T-cell (primary cell): ENCODE measurements around the gene GPER1. TPM values are rescaled to one million over a fixed set of nuclear protein-coding genes. Genes with fewer than 3 reads are reported as not detected.

Source experiments
- ATAC-seq, 4 experiments: fragments of 200-7000 bp in 3 of 4; fragments of 150-1000 bp in 1 of 4; cut with Tn5 transposase; replicated peaks in 1 of 4; 1 replicate in 3 of 4; 2 replicates in 1 of 4; pipeline ENCODE4 v1.10.0; 2021; ENCODE audit warnings: moderate library complexity in 3 of 4, mild to moderate bottlenecking in 2 of 4, moderate number of reproducible peaks in 1 of 4
- CTCF ChIA-PET, 2 donors: fragments of 300-600 bp; sonication (Branson Sonifier 250); formaldehyde crosslinking; loops; one replicate each; lab custom pipeline; 2022; ENCODE audit warnings: antibody characterized with exemption in 2 of 2; lab: Charles Lee
- POLR2A ChIA-PET, 2 donors: fragments of 300-600 bp; sonication (Branson Sonifier 250); formaldehyde crosslinking; loops; one replicate each; lab custom pipeline; 2022; ENCODE audit warnings: antibody characterized with exemption in 2 of 2; lab: Charles Lee
- DNase-seq, 35 experiments: peaks; one replicate each; pipeline versions ENCODE4 v3.0.0 to v3.0.0-alpha.2; 2013 to 2023
- H3K27ac ChIP-seq: one replicate; pipeline ENCODE4 v1.5.1; 2013; ENCODE audit warnings: low read length
- H3K27me3 ChIP-seq, 2 experiments: replicated peaks in 1 of 2; 1 replicate in 1 of 2; 2 replicates in 1 of 2; pipeline versions ENCODE4 v1.6.1 to v1.7.0; 2013; ENCODE audit warnings: low read length in 1 of 2, mixed read lengths in 1 of 2; ENCODE audit not compliant: control insufficient read depth in 2 of 2, insufficient read depth in 2 of 2; ENCODE audit errors: extremely low read depth in 1 of 2
- H3K36me3 ChIP-seq, 2 donors: 1 replicate in 1 of 2; 2 replicates in 1 of 2; pipeline versions ENCODE4 v1.6.1 to v1.7.0; 2013; ENCODE audit warnings: low read length in 1 of 2; ENCODE audit not compliant: control insufficient read depth in 2 of 2, insufficient read depth in 1 of 2; ENCODE audit errors: extremely low read depth in 1 of 2
- H3K4me1 ChIP-seq, 2 experiments: 1 replicate in 1 of 2; 2 replicates in 1 of 2; pipeline versions ENCODE4 v1.6.1 to v1.7.0; 2013; ENCODE audit warnings: low read length in 2 of 2, mixed read lengths in 1 of 2; ENCODE audit not compliant: insufficient read depth in 2 of 2, control insufficient read depth in 1 of 2; ENCODE audit errors: extremely low read depth in 1 of 2
- H3K4me3 ChIP-seq, 2 donors: 1 replicate in 1 of 2; 2 replicates in 1 of 2; pipeline versions ENCODE4 v1.5.1 to v1.7.0; 2013; ENCODE audit warnings: mild to moderate bottlenecking in 2 of 2, low read length in 1 of 2, moderate library complexity in 1 of 2; ENCODE audit not compliant: control insufficient read depth in 1 of 2; ENCODE audit errors: extremely low read depth in 1 of 2
- H3K9me3 ChIP-seq: 2 replicates; pipeline ENCODE4 v1.7.0; 2013
- H3K27ac Mint-ChIP-seq, 2 donors: one replicate each; pipeline ENCODE4 v1.8.0; 2020 to 2021; ENCODE audit warnings: mild to moderate bottlenecking in 2 of 2, mixed read lengths in 2 of 2
- H3K27me3 Mint-ChIP-seq, 2 donors: one replicate each; pipeline ENCODE4 v1.8.0; 2021 to 2022; ENCODE audit warnings: mixed read lengths in 2 of 2
- H3K36me3 Mint-ChIP-seq: one replicate; pipeline ENCODE4 v1.8.0; 2021; ENCODE audit warnings: mixed read lengths
- H3K4me1 Mint-ChIP-seq, 3 donors: one replicate each; pipeline ENCODE4 v1.8.0; 2020 to 2022; ENCODE audit warnings: mixed read lengths in 3 of 3, mild to moderate bottlenecking in 1 of 3
- H3K4me3 Mint-ChIP-seq, 3 donors: one replicate each; pipeline ENCODE4 v1.8.0; 2020 to 2022; ENCODE audit warnings: mild to moderate bottlenecking in 3 of 3, mixed read lengths in 3 of 3, moderate library complexity in 3 of 3
- H3K9me3 Mint-ChIP-seq, 3 donors: one replicate each; pipeline ENCODE4 v1.8.0; 2020 to 2022; ENCODE audit warnings: mixed read lengths in 3 of 3
- WGBS: methylation state at CpG from one replicate; pipeline ENCODE4 v1.1.5; 2013; ENCODE audit warnings: missing lambda C conversion rate; ENCODE audit not compliant: insufficient coverage; 5-methylcytosine and 5-hydroxymethylcytosine counted together
- total RNA-seq, 35 experiments: library from RNA in 6 of 35; stranded (reverse) in 6 of 35; fragments of 120-200 nt in 1 of 35; gene quantifications; one replicate each; pipeline versions ENCODE4 v1.2.1 to v1.2.4 and lab custom pipeline; 2013 to 2026

Gene GPER1
- total RNA-seq, 5 donors from 2014 or later (not counting 1 experiment from before 2014, with no cell fraction given): 0.23 to 0.41 (median 0.26) TPM; not detected in 2

GRCh38 chr7:1129431-1129830 is 41.5 kb downstream of the GPER1 start:
- Histone ChIP-seq H3K36me3 (peaks cover 10 to 14% of the 10 kb centered on the region in 2 donors), H3K4me3 (no peak overlapping the region), H3K9me3 (no peaks in the 10 kb centered on the region), H3K27me3 (no peaks in the 10 kb centered on the region), H3K4me1 (no peaks in the 10 kb centered on the region), H3K27ac (no peak overlapping the region)
- ATAC-seq (no peak), DNase-seq (no peak)
- no peak overlapping the region for H3K27ac Mint-ChIP-seq
- H3K27me3 Mint-ChIP-seq: no peaks in the 10 kb centered on the region
- no peak overlapping the region for H3K4me3 Mint-ChIP-seq
- peaks cover 14% of the 10 kb centered on the region for H3K36me3 Mint-ChIP-seq
- no peaks in the 10 kb centered on the region for H3K9me3 Mint-ChIP-seq
- ChIA-PET POLR2A (no interaction called here), CTCF (no interaction called here)
- 83% methylated on average over 1 of the region's 13 CpGs for WGBS
- no peaks in the 10 kb centered on the region for H3K4me1 Mint-ChIP-seq

DNA sequence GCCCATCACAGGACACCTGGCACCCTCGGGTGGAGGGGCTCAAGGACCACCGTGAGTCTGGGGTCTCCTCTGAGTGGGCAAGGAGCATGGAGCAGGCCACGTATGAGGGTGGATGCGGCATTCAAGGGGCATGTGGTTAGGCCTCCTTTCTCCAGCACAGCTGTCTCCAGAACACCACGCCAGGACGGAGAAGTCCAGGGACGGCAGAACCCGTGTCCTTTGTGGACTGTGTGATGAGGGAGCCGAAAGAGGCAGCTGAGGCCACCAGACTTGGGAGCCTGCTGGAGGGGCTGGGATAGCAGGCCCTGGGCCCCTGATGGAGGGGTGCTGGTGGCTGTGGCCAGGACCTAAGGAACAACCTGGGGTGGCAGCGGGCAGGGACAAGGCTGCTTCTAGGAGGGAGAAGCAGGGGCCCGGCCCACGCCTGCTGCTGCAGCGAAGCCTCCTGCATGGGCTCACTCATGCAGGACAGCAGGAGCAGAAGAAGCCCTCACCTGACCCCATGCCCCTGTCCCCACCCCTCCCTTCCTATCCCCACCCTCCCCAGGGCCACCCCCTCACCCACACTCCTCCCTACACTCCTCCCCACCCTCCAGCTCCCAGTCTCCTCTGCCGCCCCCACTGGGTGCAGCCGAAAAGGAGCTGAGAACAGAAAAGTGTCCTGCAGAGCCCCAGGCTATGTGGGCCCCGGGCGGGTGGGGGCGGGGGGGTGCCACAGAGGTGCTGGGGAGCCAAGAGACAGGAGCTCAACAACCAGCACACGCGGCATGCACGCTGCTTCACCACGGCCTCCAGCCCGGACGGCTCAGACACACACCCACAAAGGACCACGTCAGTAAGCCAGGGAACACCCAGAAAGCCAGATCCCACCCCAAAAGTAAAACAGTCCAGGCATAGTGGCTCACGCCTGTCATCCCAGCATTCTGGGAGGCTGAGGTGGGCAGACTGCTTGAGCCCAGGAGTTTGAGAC is 42.4 kb downstream of the GPER1 start:
- POLR2A ChIA-PET: no interaction called here
- WGBS: 95% methylated on average over 22 of the region's 26 CpGs

DNA sequence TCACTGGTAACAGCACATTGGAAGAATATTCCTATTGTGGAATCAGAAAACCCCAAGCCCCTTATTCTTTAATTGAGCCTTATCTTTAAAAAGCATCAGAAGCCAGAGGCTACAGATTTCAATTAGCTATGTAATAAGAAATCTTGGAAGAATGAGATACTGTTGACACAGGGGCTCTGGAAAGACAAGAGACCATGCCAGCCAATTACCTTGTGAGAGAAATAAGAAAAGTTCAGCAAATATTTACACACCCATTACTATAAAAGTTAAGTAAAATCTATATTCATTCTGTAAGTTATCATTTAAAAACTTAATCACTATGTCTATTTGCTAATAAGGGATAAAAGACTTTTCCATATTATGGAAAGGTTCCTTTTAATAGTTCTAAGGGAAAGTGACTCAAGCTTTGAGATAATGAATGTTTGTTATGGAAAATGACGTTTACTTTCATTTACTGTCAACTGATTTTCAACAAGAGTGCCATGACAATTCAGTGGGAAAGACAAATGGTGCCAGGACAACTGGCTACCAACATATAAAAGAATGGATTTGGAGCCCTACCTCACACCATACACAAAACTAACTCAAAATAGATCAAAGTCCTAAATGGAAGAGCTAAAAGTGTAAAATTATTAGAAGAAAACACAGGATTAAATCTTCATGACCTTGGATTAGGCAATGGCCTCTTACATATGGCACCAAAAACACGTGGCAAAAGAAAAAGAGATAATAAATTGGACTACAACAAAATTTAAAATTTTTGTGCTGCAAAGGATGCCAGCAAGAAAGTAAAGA is 43.8 kb downstream of the GPER1 start:
- H3K4me1 Mint-ChIP-seq: peaks cover 1 to 3% (median 1%) of the 10 kb centered on the region in 3 donors
- POLR2A ChIA-PET: interaction anchor here in 1 of 2 donors (0.6 kb wide), 1 partner anchor 302 kb away, joined by 6 read pairs; no protein-coding TSS in a partner anchor
- CTCF ChIA-PET: no interaction called here
- DNase-seq (no peak), ATAC-seq (no peak)
- Histone ChIP-seq H3K27ac (no peak overlapping the region), H3K4me3 (no peak overlapping the region), H3K36me3 (peaks cover 3 to 5% of the 10 kb centered on the region in 2 donors), H3K9me3 (no peaks in the 10 kb centered on the region), H3K27me3 (no peaks in the 10 kb centered on the region), H3K4me1 (peaks cover 0 to 1% of the 10 kb centered on the region in 2 experiments)
- H3K4me3 Mint-ChIP-seq: no peak overlapping the region
- H3K27ac Mint-ChIP-seq: no peak overlapping the region
- no peaks in the 10 kb centered on the region for H3K9me3 Mint-ChIP-seq
- WGBS: 100% methylated on average over 1 of the region's 2 CpGs
- H3K36me3 Mint-ChIP-seq: peaks cover 18% of the 10 kb centered on the region
- H3K27me3 Mint-ChIP-seq: no peaks in the 10 kb centered on the region

More for the DNA sequence above, 42.4 kb downstream of the GPER1 start:
- Histone ChIP-seq H3K27ac (no peak overlapping the region), H3K4me1 (no peaks in the 10 kb centered on the region), H3K27me3 (no peaks in the 10 kb centered on the region), H3K4me3 (no peak overlapping the region), H3K36me3 (peaks cover 9 to 14% of the 10 kb centered on the region in 2 donors), H3K9me3 (no peaks in the 10 kb centered on the region)
- Mint-ChIP-seq H3K9me3 (no peaks in the 10 kb centered on the region), H3K36me3 (peaks cover 18% of the 10 kb centered on the region), H3K27ac (no peak overlapping the region), H3K4me3 (no peak overlapping the region), H3K4me1 (no peaks in the 10 kb centered on the region), H3K27me3 (no peaks in the 10 kb centered on the region)
- CTCF ChIA-PET: no interaction called here
- ATAC-seq (no peak), DNase-seq (no peak)

DNA sequence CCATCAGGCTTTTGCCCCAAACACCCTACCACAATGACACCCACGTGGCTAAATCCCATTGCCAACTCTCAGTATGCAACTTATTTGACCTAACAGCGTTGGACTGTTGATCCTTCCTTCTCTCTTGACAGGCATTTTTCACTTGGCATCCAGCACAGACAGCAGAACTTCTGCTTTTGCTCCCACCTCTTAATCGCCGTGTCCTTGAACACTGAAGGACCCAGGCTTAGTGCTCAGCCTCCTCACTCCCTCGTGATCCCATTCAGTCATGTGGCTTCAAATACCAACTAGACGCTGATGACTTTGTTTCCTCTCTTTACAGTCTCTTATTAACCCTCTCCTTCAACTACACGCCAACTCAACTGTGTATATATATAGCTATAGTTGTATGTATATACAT is 47.0 kb downstream of the GPER1 start:
- Mint-ChIP-seq H3K9me3 (no peaks in the 10 kb centered on the region), H3K27ac (no peak overlapping the region), H3K27me3 (no peaks in the 10 kb centered on the region), H3K36me3 (peaks cover 14% of the 10 kb centered on the region), H3K4me1 (peaks cover 13 to 16% (median 16%) of the 10 kb centered on the region in 3 donors), H3K4me3 (no peak overlapping the region)
- no peak for DNase-seq
- ChIA-PET CTCF (no interaction called here), POLR2A (no interaction called here)
- WGBS: 97% methylated on average over 4 of the region's 7 CpGs
- H3K4me3 ChIP-seq: no peak overlapping the region
- no peaks in the 10 kb centered on the region for H3K9me3 ChIP-seq
- ATAC-seq: no peak
- H3K36me3 ChIP-seq: no peaks in the 10 kb centered on the region
- no peak overlapping the region for H3K27ac ChIP-seq
- peaks cover 5 to 20% of the 10 kb centered on the region in 2 experiments for H3K4me1 ChIP-seq
- no peaks in the 10 kb centered on the region for H3K27me3 ChIP-seq

GRCh38 chr7:1136841-1137516 is 49.1 kb downstream of the GPER1 start:
- Mint-ChIP-seq H3K27ac (peak overlapping the region; percentile 3 to 40), H3K4me1 (peaks cover 13 to 16% (median 16%) of the 10 kb centered on the region in 3 donors), H3K9me3 (no peaks in the 10 kb centered on the region), H3K27me3 (no peaks in the 10 kb centered on the region), H3K36me3 (peaks cover 10% of the 10 kb centered on the region), H3K4me3 (peak overlapping the region; percentile 82 to 92 (median 87))
- DNase-seq: no peak
- ChIA-PET CTCF (interaction anchor here in 1 of 2 donors (0.9 kb wide), 1 partner anchor 14 kb away, joined by 3 read pairs; no protein-coding TSS in a partner anchor), POLR2A (no interaction called here)
- no peak for ATAC-seq
- Histone ChIP-seq H3K4me3 (peak overlapping the region; percentile 73 to 86), H3K27ac (no peak overlapping the region), H3K4me1 (peaks cover 5 to 20% of the 10 kb centered on the region in 2 experiments), H3K27me3 (no peaks in the 10 kb centered on the region), H3K9me3 (no peaks in the 10 kb centered on the region), H3K36me3 (no peaks in the 10 kb centered on the region)
- 31% methylated on average over 9 of the region's 9 CpGs for WGBS
